K562 (cell line): ENCODE measurements around the gene CERS5. TPM values are rescaled to one million over a fixed set of nuclear protein-coding genes. Genes with fewer than 3 reads are reported as not detected.

Experiments used
- ATAC-seq: fragments of 200-7000 bp; cut with Tn5 transposase; 3 replicates; pipeline ENCODE4 v1.9.1; 2020; ENCODE audit warnings: moderate library complexity
- BruUV-seq: library from RNA; stranded (reverse); fragments of 400-500 nt; replicated peaks from 2 replicates; lab custom pipeline; 2021; lab: Mats Ljungman, UMichigan
- CTCF ChIA-PET: fragments of 300-600 bp; formaldehyde crosslinking; extraction: SDS; loops from one replicate; lab custom pipeline; 2021; ENCODE audit warnings: low intra/inter-chr PET ratio; lab: Yijun Ruan, JAX
- POLR2A ChIA-PET: fragments of 300-600, 350-650 bp; sonication (Branson Sonifier 250); formaldehyde crosslinking; extraction: SDS; loops from one replicate; lab custom pipeline; 2021; ENCODE audit warnings: antibody characterized with exemption, inconsistent platforms; lab: Yijun Ruan, JAX
- DNase-seq, 4 experiments: peaks; one replicate each; pipeline versions ENCODE4 v3.0.0 to v3.0.0-alpha.2; 2011 to 2018; ENCODE audit warnings: low spot score in 3 of 4, mixed read lengths in 3 of 4; ENCODE audit errors: extremely low read depth in 1 of 4
- FAIRE-seq: peaks from 2 replicates; lab custom pipeline; 2011; peaks lifted over from hg19 to GRCh38; lab: Jason Lieb, UNC
- H2AFZ ChIP-seq: 2 replicates; pipeline ENCODE4 v1.6.0; 2011; ENCODE audit warnings: low read depth, low read length, control low read depth, inconsistent platforms
- H3K27ac ChIP-seq: fragments of 200-600 bp; 3 replicates; pipeline ENCODE4 v1.8.0; 2011; ENCODE audit warnings: low read depth, mild to moderate bottlenecking, control low read depth, inconsistent platforms, low read length, moderate library complexity, mixed read lengths; ENCODE audit errors: extremely low read depth
- H3K27me3 ChIP-seq, 2 experiments: fragments of 300-600 bp in 1 of 2; 2 replicates in 1 of 2; 3 replicates in 1 of 2; pipeline versions ENCODE4 v1.6.0 to v1.8.0; 2011; ENCODE audit warnings: inconsistent platforms in 2 of 2, low read length in 2 of 2, mild to moderate bottlenecking in 1 of 2, mixed read lengths in 1 of 2, moderate library complexity in 1 of 2; ENCODE audit not compliant: control insufficient read depth in 2 of 2, insufficient read depth in 2 of 2
- H3K36me3 ChIP-seq: fragments of 300-600 bp; 3 replicates; pipeline ENCODE4 v1.8.0; 2011; ENCODE audit warnings: mild to moderate bottlenecking, low read length, inconsistent platforms; ENCODE audit not compliant: control insufficient read depth, insufficient read depth
- H3K4me1 ChIP-seq, 2 experiments: fragments of 200-600 bp in 1 of 2; replicated peaks in 1 of 2; 2 replicates in 1 of 2; 3 replicates in 1 of 2; pipeline versions ENCODE4 v1.5.1 to v1.8.0; 2011; ENCODE audit warnings: inconsistent platforms in 2 of 2, low read length in 2 of 2, mild to moderate bottlenecking in 1 of 2, mixed read lengths in 1 of 2, moderate library complexity in 1 of 2; ENCODE audit not compliant: control insufficient read depth in 2 of 2, insufficient read depth in 2 of 2
- H3K4me2 ChIP-seq: 2 replicates; pipeline ENCODE4 v1.6.1; 2011; ENCODE audit warnings: low read length, control low read depth, inconsistent platforms, mixed read lengths; ENCODE audit not compliant: insufficient read depth
- H3K4me3 ChIP-seq: fragments of 200-600 bp; sonication (generic), shearing (Covaris generic); 2 replicates; pipeline ENCODE4 v1.5.1; 2016; ENCODE audit warnings: control low read depth, inconsistent platforms
- H3K79me2 ChIP-seq: fragments of 200-600 bp; 3 replicates; pipeline ENCODE4 v1.8.0; 2011; ENCODE audit warnings: low read length, inconsistent platforms; ENCODE audit not compliant: control insufficient read depth, insufficient read depth
- H3K9ac ChIP-seq, 2 experiments: 2 replicates each; pipeline versions ENCODE4 v1.6.0 to v1.6.1; 2011; ENCODE audit warnings: low read depth in 2 of 2, low read length in 2 of 2, control low read depth in 1 of 2, inconsistent platforms in 1 of 2, mild to moderate bottlenecking in 1 of 2, mixed read lengths in 1 of 2; ENCODE audit not compliant: insufficient read depth in 1 of 2
- H3K9me1 ChIP-seq: one replicate; pipeline ENCODE4 v1.6.0; 2011; ENCODE audit warnings: inconsistent platforms, mild to moderate bottlenecking, low read length, moderate library complexity; ENCODE audit not compliant: control insufficient read depth, insufficient read depth
- H3K9me3 ChIP-seq: replicated peaks from 2 replicates; pipeline ENCODE4 v1.5.1; 2011; ENCODE audit warnings: low read depth, low read length, inconsistent platforms; ENCODE audit not compliant: control insufficient read depth, insufficient read depth
- H4K20me1 ChIP-seq: replicated peaks from 2 replicates; pipeline ENCODE4 v1.6.1; 2011; ENCODE audit warnings: low read length, inconsistent platforms, mixed read lengths; ENCODE audit not compliant: control insufficient read depth, insufficient read depth
- BDP1 ChIP-seq: IDR thresholded peaks from 3 replicates; pipeline ENCODE4 v1.6.1; 2011; ENCODE audit not compliant: insufficient read length, insufficient read depth
- MAFK ChIP-seq: IDR thresholded peaks from 2 replicates; pipeline ENCODE4 v1.6.1; 2011; ENCODE audit warnings: low read length, improper control_type of control experiment
- NCOA1 ChIP-seq: fragments of 450-650 bp; IDR thresholded peaks from 2 replicates; pipeline ENCODE4 v1.6.1; 2016; ENCODE audit warnings: low read depth
- ZNF316 ChIP-seq: fragments of 450-650 bp; IDR thresholded peaks from 2 replicates; pipeline ENCODE4 v1.6.1; 2016
- ZNF699 ChIP-seq: fragments of 250-450 bp; sonication (Bioruptor Pico); IDR thresholded peaks from 2 replicates; pipeline ENCODE4 v1.8.0; 2021; ENCODE audit warnings: mild to moderate bottlenecking, moderate library complexity; ENCODE audit not compliant: insufficient replicate concordance
- WGBS: fragments of 100-300 bp; shearing (Covaris generic); methylation state at CpG from one replicate; pipeline ENCODE4 v1.1.6; 2016; ENCODE audit warnings: low coverage, mixed read lengths; ENCODE audit not compliant: insufficient coverage; ENCODE audit errors: missing lambda C conversion rate; 5-methylcytosine and 5-hydroxymethylcytosine counted together
- in situ Hi-C: fragments of 300-500 bp; cut with MboI; formaldehyde crosslinking; loops from 4 replicates; pipeline ENCODE4 v1.15.0; 2018; ENCODE audit warnings: inconsistent platforms, mixed read lengths
- intact Hi-C: fragments of 100-400 bp; cut with micrococcal nuclease; formaldehyde crosslinking; loops from 2 replicates; pipeline ENCODE4 v1.14.2; 2022
- polyA plus RNA-seq, 8 experiments: library from polyadenylated mRNA; depleted of rRNA in 4 of 8; stranded (reverse) in 5 of 8; unstranded in 3 of 8; fragments of >200 nt; fragmentation: Nextera tagmentation in 2 of 8; fragmentation: Illumina TruSeq in 1 of 8; extraction: Ambion mirVana in 2 of 8; extraction: Trizol in 1 of 8; gene quantifications; 2 replicates each; pipeline versions ENCODE4 v1.2.1 to v1.2.3, GENCODE V29; 2011 to 2014; ENCODE audit warnings: inconsistent platforms in 1 of 8, missing spikeins in 1 of 8
- total RNA-seq, 7 experiments: library from RNA; depleted of rRNA in 6 of 7; stranded (reverse); fragments of >200 nt in 6 of 7; fragmentation: Illumina TruSeq in 2 of 7; extraction: Trizol in 2 of 7; gene quantifications; 2 replicates each; pipeline versions ENCODE4 v1.2.1 to v1.2.3, GENCODE V29; 2011 to 2021; ENCODE audit warnings: low replicate concordance in 1 of 7
- TF ChIP-seq, protein P1 (sequence below), 3 experiments: fragments of 200-800 bp in 1 of 3; sonication (Bioruptor generic) in 1 of 3; sonication (generic) in 1 of 3; formaldehyde crosslinking in 1 of 3; IDR thresholded peaks; 2 replicates each; pipeline versions ENCODE4 v1.6.1 to v1.8.0; 2016 to 2022; ENCODE audit warnings: mild to moderate bottlenecking in 2 of 3, missing compliant biosample characterization in 2 of 3, missing genetic modification characterization in 2 of 3, missing genetic modification reagents in 1 of 3

CERS5 gene
- total and polyA plus RNA-seq, 9 of the 15 experiments (the other 6 are each of a cell fraction or from before 2014, with no cell fraction given), result 6.1 to 47.5 (median 17.8) TPM

DNA sequence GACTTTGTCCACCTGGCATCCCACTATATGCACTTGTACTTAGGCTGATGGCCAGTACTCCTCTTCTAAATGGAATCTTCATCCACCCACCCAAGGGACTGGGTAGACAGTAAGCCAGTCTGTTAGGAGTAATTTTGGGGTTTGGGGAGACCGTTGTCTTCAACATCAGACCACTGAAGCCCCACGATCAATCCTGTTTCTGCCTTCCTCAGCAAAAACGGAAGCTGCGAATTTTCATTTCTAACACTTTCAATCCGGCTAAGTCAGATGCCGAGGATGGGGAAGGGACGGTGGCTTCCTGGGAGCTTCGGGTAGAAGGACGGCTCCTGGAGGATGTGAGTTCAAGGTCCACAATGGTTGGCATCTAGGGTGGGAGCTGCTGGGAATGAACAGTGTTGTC is 80.0 kb downstream of the CERS5 start:
- intact Hi-C loops (loop anchor here (5.0 kb wide), 1 partner anchor 675 kb away; the partner anchor contains the start of gene ATF1), in situ Hi-C loops (no loop called here)
- WGBS, result 91% methylated on average over 9 of the region's 9 CpGs
- no TSS peak for BruUV-seq
- H3K36me3 ChIP-seq, result peaks cover 59% of the 10 kb centered on the region
- no peak overlapping the region for H3K27ac ChIP-seq
- H3K4me2 ChIP-seq, result no peak overlapping the region
- ChIA-PET POLR2A (interaction anchor here (0.6 to 1.2 kb wide), 3 partner anchors 9 to 346 kb away, joined by 3 to 7 read pairs (median 4); partner anchors contain the start of gene TMBIM6), CTCF (interaction anchor here (1.8 kb wide), 1 partner anchor 228 kb away, joined by 6 read pairs; no protein-coding TSS in a partner anchor)
- peaks cover 10% of the 10 kb centered on the region for H3K79me2 ChIP-seq
- peaks cover 5 to 12% of the 10 kb centered on the region in 2 experiments; a peak in 3 of 5 replicates for H3K4me1 ChIP-seq
- no peaks in the 10 kb centered on the region for H3K9me1 ChIP-seq
- ATAC-seq (no peak), FAIRE-seq (no peak), DNase-seq (no peak)
- no peak overlapping the region for H2AFZ ChIP-seq
- peaks cover 5% of the 10 kb centered on the region for H4K20me1 ChIP-seq
- H3K27me3 ChIP-seq, result no peaks in the 10 kb centered on the region
- TF ChIP-seq MAFK (0 out of 2 replicates have a peak, but pooled peaks have one; percentile 15), NCOA1 (no peak)
- no peak overlapping the region for H3K4me3 ChIP-seq
- no peaks in the 10 kb centered on the region for H3K9me3 ChIP-seq
- H3K9ac ChIP-seq, result no peak overlapping the region

DNA sequence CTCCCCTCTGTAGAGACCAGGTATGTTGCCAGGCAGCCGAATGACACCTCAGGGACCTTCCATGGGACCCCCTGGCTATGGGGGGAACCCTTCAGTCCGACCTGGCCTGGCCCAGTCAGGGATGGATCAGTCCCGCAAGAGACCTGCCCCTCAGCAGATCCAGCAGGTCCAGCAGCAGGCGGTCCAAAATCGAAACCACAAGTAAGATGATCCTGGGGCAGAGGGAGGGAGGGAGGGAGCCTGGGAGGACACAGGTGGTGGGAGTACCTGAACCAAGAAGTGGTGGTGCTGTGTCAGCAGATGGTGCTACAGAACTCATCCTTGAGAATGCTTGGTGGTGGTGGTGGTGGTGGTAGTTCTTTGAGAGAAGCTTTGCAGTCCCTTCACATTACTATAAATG is 81.0 kb downstream of the CERS5 start:
- FAIRE-seq, result no peak
- peaks cover 10% of the 10 kb centered on the region for H3K79me2 ChIP-seq
- no peaks in the 10 kb centered on the region for H3K9me3 ChIP-seq
- no peak overlapping the region for H3K27ac ChIP-seq
- ChIA-PET CTCF (interaction anchor here (2.0 kb wide), 1 partner anchor 89 kb away, joined by 10 read pairs; no protein-coding TSS in a partner anchor), POLR2A (interaction anchor here (2.2 to 2.5 kb wide), 2 partner anchors 11 to 17 kb away, joined by 9 to 16 read pairs; partner anchors contain the start of gene GPD1)
- H4K20me1 ChIP-seq, result peaks cover 5% of the 10 kb centered on the region
- H3K4me3 ChIP-seq, result peak overlapping the region; percentile 82
- TF ChIP-seq BDP1, result no peak
- TF ChIP-seq, protein P1, sequence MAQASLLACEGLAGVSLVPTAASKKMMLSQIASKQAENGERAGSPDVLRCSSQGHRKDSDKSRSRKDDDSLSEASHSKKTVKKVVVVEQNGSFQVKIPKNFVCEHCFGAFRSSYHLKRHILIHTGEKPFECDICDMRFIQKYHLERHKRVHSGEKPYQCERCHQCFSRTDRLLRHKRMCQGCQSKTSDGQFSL (CRISPR knock-in tag; IDR thresholded peaks at IDR 0.05), result no peak
- TF ChIP-seq, protein P1 (tag; IDR thresholded peaks at IDR 0.05), result no peak
- TF ChIP-seq ZNF699 (CRISPR knock-in tag), result no peak
- 0 out of 2 replicates have a peak, but pooled peaks have one; percentile 5 for TF ChIP-seq ZNF316
- in situ Hi-C loops (no loop called here), intact Hi-C loops (loop anchor here (5.0 kb wide), 1 partner anchor 676 kb away; the partner anchor contains the start of gene ATF1)
- peak overlapping the region; percentile 58 to 89; a peak in 3 of 4 replicates for H3K9ac ChIP-seq
- no TSS peak for BruUV-seq
- H3K36me3 ChIP-seq, result peaks cover 50% of the 10 kb centered on the region
- H3K9me1 ChIP-seq, result no peaks in the 10 kb centered on the region
- H2AFZ ChIP-seq, result no peak overlapping the region
- H3K27me3 ChIP-seq, result no peaks in the 10 kb centered on the region
- DNase-seq, result no peak
- H3K4me2 ChIP-seq, result peak overlapping the region; percentile 90
- 64% methylated on average over 5 of the region's 5 CpGs for WGBS
- no peak for ATAC-seq
- H3K4me1 ChIP-seq, result peaks cover 5 to 17% of the 10 kb centered on the region in 2 experiments; a peak in 3 of 5 replicates
